HEK293T (cell line): ENCODE results near the gene EDC3.

ENCODE experiments used
- CTBP1 ChIP-seq: fragments of 450-650 bp; IDR thresholded peaks from 2 replicates; pipeline ENCODE4 v1.6.1; 2016; ENCODE audit warnings: borderline replicate concordance
- ELF4 ChIP-seq: fragments of 450-650 bp; IDR thresholded peaks from 2 replicates; pipeline ENCODE4 v1.6.1; 2017; ENCODE audit warnings: antibody characterized with exemption
- FOXA1 ChIP-seq: fragments of 450-650 bp; IDR thresholded peaks from 2 replicates; pipeline ENCODE4 v1.6.1; 2016; ENCODE audit warnings: mild to moderate bottlenecking
- FOXK2 ChIP-seq: fragments of 450-650 bp; IDR thresholded peaks from 2 replicates; pipeline ENCODE4 v1.6.1; 2016; ENCODE audit warnings: mild to moderate bottlenecking
- FOXM1 ChIP-seq: fragments of 450-650 bp; IDR thresholded peaks from 2 replicates; pipeline ENCODE4 v1.6.1; 2017; ENCODE audit warnings: mild to moderate bottlenecking, borderline replicate concordance
- L3MBTL2 ChIP-seq: fragments of 450-650 bp; conservative IDR thresholded peaks from 2 replicates; pipeline ENCODE4 v1.6.1; 2016; ENCODE audit warnings: mild to moderate bottlenecking
- LEF1 ChIP-seq: fragments of 450-650 bp; IDR thresholded peaks from 2 replicates; pipeline ENCODE4 v1.6.1; 2017; ENCODE audit warnings: mild to moderate bottlenecking, borderline replicate concordance
- NFRKB ChIP-seq: fragments of 450-650 bp; IDR thresholded peaks from 2 replicates; pipeline ENCODE4 v1.6.1; 2016; ENCODE audit warnings: mild to moderate bottlenecking, moderate library complexity
- SP1 ChIP-seq: fragments of 450-650 bp; IDR thresholded peaks from 2 replicates; pipeline ENCODE4 v1.6.1; 2017
- SUZ12 ChIP-seq: fragments of 450-650 bp; IDR thresholded peaks from 2 replicates; pipeline ENCODE4 v1.6.1; 2016; ENCODE audit warnings: mild to moderate bottlenecking
- TARDBP ChIP-seq: fragments of 450-650 bp; IDR thresholded peaks from 2 replicates; pipeline ENCODE4 v1.6.1; 2016

- TF ChIP-seq LEF1 (no peak), ELF4 (no peak), SP1 (no peak), SUZ12 (no peak), L3MBTL2 (no peak), FOXM1 (no peak), NFRKB (no peak), FOXA1 (no peak), TARDBP (no peak), CTBP1 (no peak), FOXK2 (no peak)
Measured at GRCh38 chr15:74655424-74655823, 40.4 kb downstream of the EDC3 start.
